Suppressor macrophage (primary cell): Measurements from ENCODE around the gene DERL3.

Experiments
- DNase-seq, 4 experiments: peaks; one replicate each; pipeline ENCODE4 v3.0.0-alpha.2; 2020 to 2022

DERL3 gene

DNA sequence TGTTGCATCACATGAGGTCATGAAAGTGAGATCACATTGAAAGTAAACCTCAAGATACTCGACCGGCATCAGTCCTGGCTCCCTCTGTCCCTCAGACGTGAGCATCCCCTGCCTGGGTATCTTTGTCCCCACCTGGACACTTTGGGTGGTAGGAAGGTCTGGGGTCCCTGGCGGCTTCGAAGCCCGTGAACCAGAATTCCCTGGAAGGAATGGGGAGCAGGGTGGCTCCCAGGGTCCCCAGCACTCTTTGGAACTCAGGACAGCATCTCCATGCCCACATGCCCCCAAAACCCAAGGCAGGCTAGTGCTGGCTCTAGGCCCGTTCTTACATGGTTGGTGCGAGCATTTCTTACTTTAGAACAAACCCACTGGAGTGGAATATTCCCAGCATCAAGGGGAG lies 7.5 kb downstream of the DERL3 start:
- no peak for DNase-seq

DNA sequence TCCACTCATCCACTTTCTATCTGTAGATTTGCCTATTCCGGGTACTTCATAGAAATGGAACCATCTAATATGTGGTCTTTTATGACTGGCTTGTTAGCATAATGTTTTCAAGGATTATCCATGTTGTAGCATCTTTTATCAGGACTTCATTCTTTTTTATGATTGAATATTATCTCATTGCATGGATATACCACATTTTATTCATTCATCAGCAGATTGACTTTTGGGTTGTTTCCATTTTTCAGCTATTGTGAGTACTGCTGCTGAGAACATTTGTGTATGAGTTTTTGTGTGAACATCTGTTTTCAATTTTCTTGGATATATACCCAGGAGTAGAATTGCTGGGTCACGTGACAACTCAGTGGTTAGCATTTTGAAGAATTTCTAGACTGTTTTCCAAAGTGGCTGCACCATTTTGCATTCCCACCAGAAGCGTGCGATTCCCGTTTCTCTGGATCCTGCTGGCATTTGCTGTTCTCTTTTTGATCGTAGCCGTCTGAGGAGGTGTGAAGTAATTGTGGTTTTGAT lies 8.9 kb downstream of the DERL3 start:
- DNase-seq, result no peak

DNA sequence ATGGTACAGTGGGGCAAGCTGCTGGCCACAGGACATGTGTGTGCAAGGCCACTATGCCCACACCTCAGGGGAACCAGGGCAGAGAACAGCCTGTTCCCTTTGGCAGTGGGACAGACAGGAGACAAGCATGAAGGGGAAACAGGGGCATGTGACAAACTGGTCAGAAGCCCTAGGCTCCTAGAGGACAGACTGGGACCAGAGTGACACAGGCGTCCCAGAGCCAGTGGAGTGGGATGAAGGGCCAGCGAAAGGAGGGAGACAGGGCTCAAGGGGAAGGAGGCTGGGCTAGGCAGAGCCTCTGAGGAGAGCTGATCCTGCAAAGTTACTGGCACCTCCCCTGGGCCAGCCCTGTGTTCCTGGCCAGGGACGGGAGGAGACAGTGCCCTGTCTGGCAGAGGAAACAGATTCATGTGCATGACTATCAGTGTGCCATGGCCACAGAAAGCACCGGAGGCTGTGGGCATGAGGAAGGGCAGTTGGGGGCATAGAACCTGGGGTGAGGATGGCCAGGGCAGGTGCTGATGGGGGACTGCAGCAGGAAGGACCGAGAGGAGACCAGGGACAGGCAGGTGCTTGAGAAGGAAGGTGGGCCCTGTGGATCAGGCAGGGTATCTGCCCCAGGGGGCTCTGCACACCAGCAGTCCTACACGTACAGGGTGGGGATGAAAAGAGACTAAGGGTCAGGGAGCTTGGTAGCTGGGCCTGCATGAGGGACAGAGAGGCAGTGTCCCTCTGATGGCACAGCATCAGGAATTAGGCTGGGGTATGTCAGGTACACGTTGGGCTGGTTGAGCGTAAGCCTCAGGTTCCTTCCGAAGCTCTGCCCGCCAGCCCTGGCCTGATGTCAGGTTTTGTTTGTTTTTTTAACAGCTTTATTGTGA lies 9.8 kb downstream of the DERL3 start:
- no peak for DNase-seq

DNA sequence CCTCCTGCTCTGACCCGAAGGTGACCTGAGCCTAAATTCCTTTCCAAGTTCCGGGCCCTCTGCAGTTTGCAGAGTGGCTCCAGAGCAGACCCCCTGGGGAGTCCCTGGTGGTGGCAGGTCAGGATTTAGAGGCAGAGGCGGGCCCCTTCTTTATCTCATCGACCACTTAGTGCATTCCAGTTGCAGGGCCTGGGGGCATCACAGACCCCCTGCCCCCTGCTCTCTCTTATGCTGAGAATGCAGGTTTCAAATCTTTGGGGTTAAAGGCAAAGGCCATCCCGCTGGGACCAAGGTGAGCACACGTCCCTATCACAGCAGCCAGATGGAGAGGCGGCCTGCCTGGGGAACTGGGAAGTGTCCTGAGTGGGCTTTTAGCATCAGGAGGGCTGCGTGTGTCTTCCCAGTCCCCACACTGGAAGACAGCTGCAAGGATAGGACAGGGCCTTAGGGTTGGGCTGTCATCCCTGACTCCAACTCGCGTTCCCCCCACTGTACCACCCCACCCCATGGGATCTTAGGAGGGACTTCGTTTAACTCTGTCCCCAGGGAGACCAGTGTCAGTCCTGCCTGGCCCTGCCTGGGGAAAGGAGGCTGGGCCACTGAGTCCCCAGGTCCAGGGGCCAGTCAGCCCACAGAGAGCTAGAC lies 11.3 kb downstream of the DERL3 start:
- DNase-seq, result no peak

GRCh38 chr22:23826510-23827350 lies 12.1 kb downstream of the DERL3 start:
- DNase-seq, result no peak

- DNase-seq, result no peak
Measured at GRCh38 chr22:23825246-23825905, 13.4 kb downstream of the DERL3 start.

DNA sequence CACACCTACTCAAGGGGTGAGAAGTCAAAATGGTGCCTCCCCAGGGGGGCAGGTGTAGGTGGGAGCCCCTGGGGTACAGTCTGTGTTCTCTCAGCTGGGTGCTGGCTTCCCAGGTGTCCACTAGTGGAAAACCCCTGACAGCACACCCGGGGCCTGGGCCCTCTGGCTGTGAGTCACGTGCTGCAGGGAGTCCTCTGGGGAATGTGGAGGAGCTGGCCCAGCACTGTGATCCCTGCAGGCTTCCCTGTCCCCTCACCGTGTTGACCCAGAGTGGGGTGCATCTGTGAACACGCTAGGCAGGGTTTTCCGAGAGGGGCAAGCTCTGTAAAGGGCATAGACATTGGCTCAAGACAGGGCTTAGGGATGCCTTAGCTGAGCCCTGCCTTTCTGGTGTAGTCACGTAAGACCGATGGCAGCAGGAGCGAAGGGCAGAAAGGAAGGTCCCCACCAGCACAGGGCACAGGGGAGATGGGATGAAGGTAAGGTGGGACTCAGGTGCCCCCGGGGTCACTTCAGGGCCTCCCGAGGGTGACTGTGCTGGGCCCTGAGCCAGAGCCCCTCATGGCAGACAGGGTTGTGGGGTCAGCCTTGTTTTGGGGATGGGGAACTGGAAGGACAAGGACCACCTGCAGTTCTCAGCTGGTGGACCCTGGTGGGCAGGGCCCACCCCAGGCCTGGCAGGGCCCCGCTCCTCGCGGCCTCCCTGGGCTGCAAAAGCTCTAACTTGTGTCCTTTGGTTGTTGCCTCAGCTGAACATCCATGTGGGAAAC lies 14.1 kb downstream of the DERL3 start:
- DNase-seq, result no peak

- DNase-seq, result no peak
Measured at GRCh38 chr22:23823331-23823791, 15.4 kb downstream of the DERL3 start.

DNA sequence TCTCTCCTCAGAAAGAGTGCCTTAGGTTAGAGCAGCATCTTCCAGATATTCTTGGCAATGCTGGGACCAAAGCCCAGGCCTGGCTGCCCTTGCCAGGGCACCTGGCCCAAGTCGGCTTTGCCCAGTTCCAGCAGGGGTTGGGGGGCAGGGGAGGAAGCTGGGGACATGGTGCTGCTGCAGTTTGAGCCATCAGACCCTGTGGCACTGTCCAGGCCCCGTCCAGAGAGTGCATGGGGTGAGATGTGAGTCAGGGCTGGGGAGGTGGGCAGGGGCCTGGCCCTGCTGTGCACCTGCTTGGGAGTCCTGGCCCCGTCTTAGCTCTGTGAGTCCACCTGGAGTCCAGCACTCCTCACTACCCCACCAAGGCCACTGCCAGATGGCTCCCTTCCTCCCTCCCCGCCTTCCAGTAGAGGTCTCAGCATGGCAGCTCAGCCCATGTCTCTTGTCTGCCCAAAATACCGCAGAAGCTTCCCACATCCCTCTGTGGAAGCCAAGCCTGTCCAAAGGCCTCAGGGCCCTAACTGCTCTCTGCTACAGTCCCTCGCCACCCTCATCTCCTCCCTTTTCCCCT lies 16.6 kb downstream of the DERL3 start:
- DNase-seq, result no peak

GRCh38 chr22:23820748-23821211 lies 18.0 kb downstream of the DERL3 start:
- DNase-seq, result no peak

- no peak for DNase-seq
Measured at GRCh38 chr22:23818541-23818940, 20.3 kb downstream of the DERL3 start.

- no peak for DNase-seq
Measured at GRCh38 chr22:23817146-23817545, 21.7 kb downstream of the DERL3 start.

DNA sequence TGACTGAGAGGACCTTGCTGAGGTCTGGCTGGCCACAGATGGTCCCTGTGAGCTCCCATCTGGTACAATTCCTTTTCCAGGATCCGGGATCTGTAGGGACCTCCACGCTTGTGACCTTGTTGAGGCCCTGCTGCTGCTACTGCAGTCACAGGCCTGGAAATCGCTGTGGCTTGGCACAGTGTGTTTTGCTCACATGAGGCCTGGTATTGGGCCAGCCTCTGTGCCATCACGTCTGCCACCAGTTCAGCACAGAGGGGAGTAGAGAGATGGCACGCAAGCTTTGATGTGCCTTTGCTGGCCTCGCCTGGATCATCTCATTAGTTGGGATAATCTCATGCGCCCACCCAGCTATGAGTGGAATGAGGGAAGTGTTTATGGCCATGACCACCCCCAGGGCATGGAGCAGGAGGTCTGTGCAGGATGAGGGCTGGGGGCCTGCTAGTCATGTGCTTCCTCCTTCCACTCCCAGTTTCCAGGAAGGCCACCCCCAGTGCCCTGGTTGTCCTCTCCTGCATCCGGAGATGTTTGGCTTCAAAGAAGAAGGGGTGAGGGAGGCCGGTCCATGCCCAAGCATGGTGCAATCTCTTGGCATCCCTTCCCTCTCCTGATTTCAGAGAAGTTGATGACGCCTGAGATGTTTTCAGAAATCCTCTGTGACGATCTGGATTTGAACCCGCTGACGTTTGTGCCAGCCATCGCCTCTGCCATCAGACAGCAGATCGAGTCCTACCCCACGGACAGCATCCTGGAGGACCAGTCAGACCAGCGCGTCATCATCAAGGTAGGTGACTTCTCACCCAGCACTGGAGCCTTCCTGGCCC lies 22.4 kb downstream of the DERL3 start:
- no peak for DNase-seq

DNA sequence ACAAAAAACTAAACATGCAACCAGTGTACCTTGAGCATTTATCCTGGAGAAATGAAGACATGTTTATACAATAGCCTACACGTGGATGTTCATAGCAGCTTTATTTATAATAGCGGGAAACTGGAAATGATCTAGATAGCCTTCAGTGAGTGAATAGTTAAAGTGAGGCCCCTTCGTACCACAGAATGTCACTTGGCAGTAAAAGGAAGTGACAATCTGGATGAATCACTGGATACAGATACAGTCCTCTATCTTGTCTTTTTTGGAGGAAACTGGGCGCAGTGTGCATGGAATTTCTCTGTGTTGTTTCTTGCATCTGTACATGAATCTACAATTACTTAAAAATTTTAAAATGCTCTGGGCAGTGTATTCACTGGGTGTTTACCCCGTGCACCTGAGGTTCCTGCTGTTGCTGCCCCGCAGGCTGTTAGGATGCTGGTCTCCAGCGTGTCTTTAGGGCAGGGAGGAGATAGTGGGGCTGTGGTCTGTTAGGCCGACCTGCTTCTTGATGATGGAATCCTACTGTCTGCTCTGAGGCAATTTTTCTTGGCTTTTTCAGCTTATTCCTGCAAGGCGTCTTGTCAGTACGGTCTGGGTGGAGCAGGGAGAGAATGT lies 23.2 kb downstream of the DERL3 start:
- DNase-seq, result no peak

GRCh38 chr22:23812378-23812777 lies 26.4 kb downstream of the DERL3 start:
- DNase-seq, result no peak

DNA sequence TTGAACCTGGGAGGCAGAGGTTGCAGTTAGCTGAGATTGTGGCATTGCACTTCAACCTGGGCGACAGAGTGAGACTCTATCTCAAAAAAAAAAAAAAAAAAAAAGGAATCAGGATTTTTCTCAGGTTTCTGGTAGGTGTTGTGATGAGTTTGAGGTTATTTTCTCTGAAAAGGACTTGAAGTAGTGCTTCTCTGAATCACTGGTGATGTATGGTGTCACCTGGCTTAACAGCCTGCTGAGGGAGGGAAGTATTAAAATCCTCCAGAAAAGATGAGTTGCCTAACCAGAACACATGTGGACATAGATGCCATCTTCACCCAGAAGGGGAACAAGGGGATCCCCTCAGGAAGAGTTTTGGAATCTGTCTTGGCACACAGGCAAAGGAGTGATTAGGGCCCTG lies 32.0 kb downstream of the DERL3 start:
- no peak for DNase-seq

DNA sequence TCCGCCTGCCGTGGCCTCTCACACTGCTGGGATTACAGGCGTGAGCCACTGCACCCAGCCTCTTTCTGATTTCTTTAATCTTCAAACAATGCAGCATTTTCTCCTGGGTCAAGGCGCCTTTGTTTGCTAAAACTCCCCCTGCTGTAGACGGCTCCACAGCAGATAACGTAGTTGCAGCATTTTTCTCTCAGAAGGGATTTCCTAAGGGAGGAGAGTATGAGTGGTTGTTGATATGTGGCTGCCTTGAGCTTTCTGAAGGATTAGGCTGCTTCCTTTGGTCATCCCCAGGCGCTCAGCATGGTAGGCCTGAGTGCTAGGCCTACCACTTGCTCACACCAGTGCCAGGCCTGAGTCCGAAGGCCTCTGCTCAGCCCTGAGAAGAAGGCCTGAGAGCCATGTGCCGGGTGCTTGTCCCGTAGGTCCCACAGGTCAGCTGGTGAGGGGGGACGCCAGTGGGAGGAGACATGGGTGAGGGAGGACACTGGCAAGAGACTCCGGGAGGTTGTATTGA lies 34.0 kb downstream of the DERL3 start:
- DNase-seq, result no peak

- DNase-seq, result no peak
Measured at GRCh38 chr22:23803001-23803819, 35.6 kb downstream of the DERL3 start.
